ENCODE results near the gene LYRM4.

The LYRM4 gene

GRCh38 chr6:5205877-5206850 lies 54.6 kb downstream of the LYRM4 start:
- DNase-seq = peak in 56 of 58 donors; percentile 32 to 90 (median 68)

- DNase-seq = peak in 12 of 58 donors; percentile 5 to 43 (median 14)
These were observed 55.7 kb downstream of the LYRM4 start for GRCh38 chr6:5205035-5205507.

GRCh38 chr6:5204376-5204775 lies 56.4 kb downstream of the LYRM4 start:
- no peak for DNase-seq

GRCh38 chr6:5203546-5203945 lies 57.2 kb downstream of the LYRM4 start:
- peak in 6 of 58 donors; percentile 6 to 20 (median 10) for DNase-seq

GRCh38 chr6:5202941-5203340 lies 57.8 kb downstream of the LYRM4 start:
- DNase-seq = no peak

GRCh38 chr6:5202206-5202605 lies 58.5 kb downstream of the LYRM4 start:
- DNase-seq = no peak

- no peak for DNase-seq
These were observed 59.5 kb downstream of the LYRM4 start for GRCh38 chr6:5201271-5201670.

GRCh38 chr6:5199702-5200101 lies 61.0 kb downstream of the LYRM4 start:
- no peak for DNase-seq

- no peak for DNase-seq
These were observed 61.5 kb downstream of the LYRM4 start for GRCh38 chr6:5199283-5199682.

- no peak for DNase-seq
These were observed 63.7 kb downstream of the LYRM4 start for GRCh38 chr6:5197084-5197483.

- no peak for DNase-seq
These were observed 68.5 kb downstream of the LYRM4 start for GRCh38 chr6:5192135-5192794.

- no peak for DNase-seq
These were observed 69.0 kb downstream of the LYRM4 start for GRCh38 chr6:5191722-5192121.

- no peak for DNase-seq
These were observed 69.5 kb downstream of the LYRM4 start for GRCh38 chr6:5191222-5191621.

GRCh38 chr6:5190507-5190906 lies 70.2 kb downstream of the LYRM4 start:
- no peak for DNase-seq

GRCh38 chr6:5188646-5189045 lies 72.1 kb downstream of the LYRM4 start:
- DNase-seq = no peak

- no peak for DNase-seq
These were observed 75.9 kb downstream of the LYRM4 start for GRCh38 chr6:5184878-5185277.

GRCh38 chr6:5184218-5184617 lies 76.5 kb downstream of the LYRM4 start:
- no peak for DNase-seq

GRCh38 chr6:5181510-5182317 lies 79.0 kb downstream of the LYRM4 start:
- DNase-seq = no peak

GRCh38 chr6:5180636-5181035 lies 80.1 kb downstream of the LYRM4 start:
- DNase-seq = no peak

- DNase-seq = no peak
These were observed 80.8 kb downstream of the LYRM4 start for GRCh38 chr6:5179917-5180316.

GRCh38 chr6:5178806-5179205 lies 81.9 kb downstream of the LYRM4 start:
- DNase-seq = no peak

GRCh38 chr6:5175635-5176034 lies 85.1 kb downstream of the LYRM4 start:
- DNase-seq = no peak

All from anterior cingulate cortex (tissue), 58 donors.